ENCODE measurements around the gene HEYL.
A peak's percentile ranks its signal among the peaks of the same experiment; 100 is the strongest.

HEYL gene

GRCh38 chr1:39646232-39647081 is 7.0 kb upstream of the HEYL start:
- Histone ChIP-seq H3K4me1 (ENCODE audit: control insufficient read depth, insufficient read depth, low read length) (no peaks in the 10 kb centered on the region), H3K9ac (ENCODE audit: low read length) (no peak overlapping the region), H3K36me3 (ENCODE audit: control insufficient read depth, insufficient read depth, low read length) (no peaks in the 10 kb centered on the region), H3K4me3 (ENCODE audit: low read length) (no peak overlapping the region), H3K27me3 (ENCODE audit: control insufficient read depth, insufficient read depth, low read length) (no peaks in the 10 kb centered on the region), H3K27ac (ENCODE audit: low read depth, low read length) (no peak overlapping the region)

- H3K27me3 ChIP-seq (ENCODE audit: control insufficient read depth, insufficient read depth, low read length): no peaks in the 10 kb centered on the region
- H3K4me1 ChIP-seq (ENCODE audit: control insufficient read depth, insufficient read depth, low read length): no peaks in the 10 kb centered on the region
- no peaks in the 10 kb centered on the region for H3K36me3 ChIP-seq (ENCODE audit: control insufficient read depth, insufficient read depth, low read length)
- no peak overlapping the region for H3K4me3 ChIP-seq (ENCODE audit: low read length)
- H3K9ac ChIP-seq (ENCODE audit: low read length): no peak overlapping the region
- H3K27ac ChIP-seq (ENCODE audit: low read depth, low read length): no peak overlapping the region
These were observed 6.1 kb upstream of the HEYL start for GRCh38 chr1:39645411-39646043.

- no peak overlapping the region for H3K4me3 ChIP-seq (ENCODE audit: low read length)
- no peak overlapping the region for H3K9ac ChIP-seq (ENCODE audit: low read length)
- peaks cover 7% of the 10 kb centered on the region for H3K27me3 ChIP-seq (ENCODE audit: control insufficient read depth, insufficient read depth, low read length)
- H3K4me1 ChIP-seq (ENCODE audit: control insufficient read depth, insufficient read depth, low read length): no peaks in the 10 kb centered on the region
- H3K36me3 ChIP-seq (ENCODE audit: control insufficient read depth, insufficient read depth, low read length): no peaks in the 10 kb centered on the region
- H3K27ac ChIP-seq (ENCODE audit: low read depth, low read length): no peak overlapping the region
These were observed 4.3 kb upstream of the HEYL start for GRCh38 chr1:39643705-39644104.

- Histone ChIP-seq H3K27me3 (ENCODE audit: control insufficient read depth, insufficient read depth, low read length) (peaks cover 8% of the 10 kb centered on the region), H3K4me1 (ENCODE audit: control insufficient read depth, insufficient read depth, low read length) (no peaks in the 10 kb centered on the region), H3K36me3 (ENCODE audit: control insufficient read depth, insufficient read depth, low read length) (no peaks in the 10 kb centered on the region), H3K9ac (ENCODE audit: low read length) (no peak overlapping the region), H3K27ac (ENCODE audit: low read depth, low read length) (no peak overlapping the region), H3K4me3 (ENCODE audit: low read length) (no peak overlapping the region)
These were observed 3.4 kb upstream of the HEYL start for GRCh38 chr1:39642796-39643195.

GRCh38 chr1:39640861-39641260 is 1.4 kb upstream of the HEYL start:
- no peaks in the 10 kb centered on the region for H3K36me3 ChIP-seq (ENCODE audit: control insufficient read depth, insufficient read depth, low read length)
- no peaks in the 10 kb centered on the region for H3K4me1 ChIP-seq (ENCODE audit: control insufficient read depth, insufficient read depth, low read length)
- no peak overlapping the region for H3K4me3 ChIP-seq (ENCODE audit: low read length)
- H3K27ac ChIP-seq (ENCODE audit: low read depth, low read length): no peak overlapping the region
- H3K9ac ChIP-seq (ENCODE audit: low read length): no peak overlapping the region
- peaks cover 11% of the 10 kb centered on the region for H3K27me3 ChIP-seq (ENCODE audit: control insufficient read depth, insufficient read depth, low read length)

GRCh38 chr1:39638965-39639304 is 508 bp downstream of the HEYL start:
- peak overlapping the region; percentile 69 for H3K4me3 ChIP-seq (ENCODE audit: low read length)
- no peaks in the 10 kb centered on the region for H3K36me3 ChIP-seq (ENCODE audit: control insufficient read depth, insufficient read depth, low read length)
- no peak overlapping the region for H3K9ac ChIP-seq (ENCODE audit: low read length)
- H3K4me1 ChIP-seq (ENCODE audit: control insufficient read depth, insufficient read depth, low read length): no peaks in the 10 kb centered on the region
- peak overlapping the region; percentile 43 for H3K27ac ChIP-seq (ENCODE audit: low read depth, low read length)
- peaks cover 11% of the 10 kb centered on the region for H3K27me3 ChIP-seq (ENCODE audit: control insufficient read depth, insufficient read depth, low read length)

- H3K36me3 ChIP-seq (ENCODE audit: control insufficient read depth, insufficient read depth, low read length): no peaks in the 10 kb centered on the region
- no peak overlapping the region for H3K27ac ChIP-seq (ENCODE audit: low read depth, low read length)
- no peak overlapping the region for H3K4me3 ChIP-seq (ENCODE audit: low read length)
- no peak overlapping the region for H3K9ac ChIP-seq (ENCODE audit: low read length)
- peaks cover 13% of the 10 kb centered on the region for H3K27me3 ChIP-seq (ENCODE audit: control insufficient read depth, insufficient read depth, low read length)
- no peaks in the 10 kb centered on the region for H3K4me1 ChIP-seq (ENCODE audit: control insufficient read depth, insufficient read depth, low read length)
These were observed 2.1 kb downstream of the HEYL start for GRCh38 chr1:39637361-39637760.

GRCh38 chr1:39635871-39636210 is 3.6 kb downstream of the HEYL start:
- H3K36me3 ChIP-seq (ENCODE audit: control insufficient read depth, insufficient read depth, low read length): no peaks in the 10 kb centered on the region
- no peak overlapping the region for H3K27ac ChIP-seq (ENCODE audit: low read depth, low read length)
- H3K27me3 ChIP-seq (ENCODE audit: control insufficient read depth, insufficient read depth, low read length): peaks cover 13% of the 10 kb centered on the region
- no peaks in the 10 kb centered on the region for H3K4me1 ChIP-seq (ENCODE audit: control insufficient read depth, insufficient read depth, low read length)
- no peak overlapping the region for H3K4me3 ChIP-seq (ENCODE audit: low read length)
- no peak overlapping the region for H3K9ac ChIP-seq (ENCODE audit: low read length)

GRCh38 chr1:39635205-39635870 is 4.1 kb downstream of the HEYL start:
- no peaks in the 10 kb centered on the region for H3K36me3 ChIP-seq (ENCODE audit: control insufficient read depth, insufficient read depth, low read length)
- no peaks in the 10 kb centered on the region for H3K4me1 ChIP-seq (ENCODE audit: control insufficient read depth, insufficient read depth, low read length)
- H3K27me3 ChIP-seq (ENCODE audit: control insufficient read depth, insufficient read depth, low read length): peaks cover 13% of the 10 kb centered on the region
- no peak overlapping the region for H3K9ac ChIP-seq (ENCODE audit: low read length)
- H3K4me3 ChIP-seq (ENCODE audit: low read length): no peak overlapping the region
- H3K27ac ChIP-seq (ENCODE audit: low read depth, low read length): no peak overlapping the region

GRCh38 chr1:39633422-39633821 is 6.0 kb downstream of the HEYL start:
- H3K9ac ChIP-seq (ENCODE audit: low read length): no peak overlapping the region
- peak overlapping the region; percentile 30 for H3K4me3 ChIP-seq (ENCODE audit: low read length)
- no peaks in the 10 kb centered on the region for H3K36me3 ChIP-seq (ENCODE audit: control insufficient read depth, insufficient read depth, low read length)
- no peak overlapping the region for H3K27ac ChIP-seq (ENCODE audit: low read depth, low read length)
- H3K4me1 ChIP-seq (ENCODE audit: control insufficient read depth, insufficient read depth, low read length): no peaks in the 10 kb centered on the region
- peaks cover 6% of the 10 kb centered on the region for H3K27me3 ChIP-seq (ENCODE audit: control insufficient read depth, insufficient read depth, low read length)

- H3K27me3 ChIP-seq (ENCODE audit: control insufficient read depth, insufficient read depth, low read length): peaks cover 6% of the 10 kb centered on the region
- no peaks in the 10 kb centered on the region for H3K36me3 ChIP-seq (ENCODE audit: control insufficient read depth, insufficient read depth, low read length)
- no peak overlapping the region for H3K4me3 ChIP-seq (ENCODE audit: low read length)
- no peaks in the 10 kb centered on the region for H3K4me1 ChIP-seq (ENCODE audit: control insufficient read depth, insufficient read depth, low read length)
- H3K9ac ChIP-seq (ENCODE audit: low read length): no peak overlapping the region
- H3K27ac ChIP-seq (ENCODE audit: low read depth, low read length): no peak overlapping the region
These were observed 6.6 kb downstream of the HEYL start for GRCh38 chr1:39632682-39633417.

GRCh38 chr1:39632323-39632681 is 7.1 kb downstream of the HEYL start:
- Histone ChIP-seq H3K4me1 (ENCODE audit: control insufficient read depth, insufficient read depth, low read length) (no peaks in the 10 kb centered on the region), H3K27ac (ENCODE audit: low read depth, low read length) (no peak overlapping the region), H3K27me3 (ENCODE audit: control insufficient read depth, insufficient read depth, low read length) (peaks cover 3% of the 10 kb centered on the region), H3K4me3 (ENCODE audit: low read length) (no peak overlapping the region), H3K9ac (ENCODE audit: low read length) (no peak overlapping the region), H3K36me3 (ENCODE audit: control insufficient read depth, insufficient read depth, low read length) (no peaks in the 10 kb centered on the region)
